AG09309 (cell line): Measurements from ENCODE around the gene MIPOL1.
A peak's percentile ranks its signal among the peaks of the same experiment; 100 is the strongest.
"Not testable (repeated sequence)": the region's sequence is repeated elsewhere in the genome, so short reads cannot be mapped to it uniquely, and the experiment has no call there.

ENCODE experiments used
- DNase-seq: peaks from one replicate; pipeline ENCODE4 v3.0.0-alpha.2; 2010; ENCODE audit warnings: low read depth
- H3K4me3 ChIP-seq: 2 replicates; pipeline ENCODE4 v1.5.1; 2011; ENCODE audit warnings: mild to moderate bottlenecking, low read depth, low read length, moderate library complexity; ENCODE audit not compliant: control insufficient read depth
- CTCF ChIP-seq: IDR thresholded peaks from 2 replicates; pipeline ENCODE4 v1.5.1; 2011; ENCODE audit warnings: mild to moderate bottlenecking, low read depth, low read length, inconsistent platforms; ENCODE audit not compliant: insufficient read depth, control insufficient read depth; ENCODE audit errors: missing control alignments

MIPOL1 gene

DNA sequence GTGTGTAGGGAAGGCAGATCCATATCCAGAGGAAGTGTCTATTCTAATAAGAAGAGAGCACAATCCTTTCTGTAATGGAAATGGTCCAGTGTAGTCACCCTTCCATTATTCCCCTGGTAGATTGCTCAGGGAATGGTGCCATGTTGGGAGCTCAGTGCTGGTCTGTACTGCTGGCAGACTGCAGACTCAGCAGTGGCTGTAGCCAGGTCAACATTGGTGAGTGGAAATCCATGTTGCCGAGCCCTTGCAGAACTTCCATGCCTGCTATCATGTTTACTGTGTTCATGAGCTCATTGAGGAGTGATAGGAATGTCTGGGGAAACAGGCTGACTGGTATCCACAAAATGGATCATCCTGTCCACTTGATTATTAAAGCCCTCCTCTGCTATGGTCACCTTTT, 128.7 kb downstream of the MIPOL1 start:
- no peak for DNase-seq
- no peak overlapping the region for H3K4me3 ChIP-seq
- TF ChIP-seq CTCF: no peak

DNA sequence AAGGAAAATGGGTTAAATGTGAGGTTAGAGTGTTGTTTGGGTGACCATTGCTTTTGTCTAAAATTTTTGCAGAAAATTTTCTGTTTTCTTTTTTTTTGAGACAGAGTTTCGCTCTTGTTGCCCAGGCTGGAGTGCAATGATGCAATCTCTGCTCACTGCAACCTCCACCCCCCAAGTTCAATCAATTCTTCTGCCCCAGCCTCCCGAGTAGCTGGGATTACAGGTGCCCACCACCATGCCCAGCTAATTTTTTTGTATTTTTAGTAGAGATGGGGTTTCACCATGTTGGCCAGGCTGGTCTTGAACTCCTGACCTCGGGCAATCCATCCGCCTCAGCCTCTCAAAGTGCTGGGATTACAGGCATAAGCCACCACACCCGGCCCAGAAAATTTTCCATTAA, 130.2 kb downstream of the MIPOL1 start:
- DNase-seq, H3K4me3 ChIP-seq: not testable (repeated sequence)

GRCh38 chr14:37328673-37329072, 130.9 kb downstream of the MIPOL1 start:
- DNase-seq: no peak
- H3K4me3 ChIP-seq: no peak overlapping the region

GRCh38 chr14:37329189-37330001, 131.7 kb downstream of the MIPOL1 start:
- no peak for TF ChIP-seq CTCF
- no peak overlapping the region for H3K4me3 ChIP-seq
- DNase-seq: no peak

More at GRCh38 chr14:37328673-37329072, 130.9 kb downstream of the MIPOL1 start:
- no peak for TF ChIP-seq CTCF

DNA sequence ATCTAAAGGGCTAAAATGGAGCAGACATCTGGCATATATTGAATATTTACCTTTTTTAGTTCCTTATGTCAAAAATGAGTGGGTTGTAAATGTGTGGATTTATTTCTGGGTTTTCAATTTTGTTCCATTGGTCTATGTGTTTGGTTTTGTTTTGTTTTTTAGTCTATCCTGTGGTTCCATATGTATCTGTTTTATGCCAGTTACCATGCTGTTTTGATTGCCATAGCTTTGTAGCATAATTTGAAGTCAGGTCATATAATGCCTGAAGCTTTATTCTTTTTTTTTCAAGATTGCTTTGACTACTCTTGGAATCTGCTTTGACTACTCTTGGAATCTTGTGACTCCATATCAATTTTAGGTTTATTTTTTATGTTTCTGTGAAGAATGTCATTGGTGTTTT, 133.2 kb downstream of the MIPOL1 start:
- DNase-seq: no peak
- H3K4me3 ChIP-seq: no peak overlapping the region
- TF ChIP-seq CTCF: no peak

DNA sequence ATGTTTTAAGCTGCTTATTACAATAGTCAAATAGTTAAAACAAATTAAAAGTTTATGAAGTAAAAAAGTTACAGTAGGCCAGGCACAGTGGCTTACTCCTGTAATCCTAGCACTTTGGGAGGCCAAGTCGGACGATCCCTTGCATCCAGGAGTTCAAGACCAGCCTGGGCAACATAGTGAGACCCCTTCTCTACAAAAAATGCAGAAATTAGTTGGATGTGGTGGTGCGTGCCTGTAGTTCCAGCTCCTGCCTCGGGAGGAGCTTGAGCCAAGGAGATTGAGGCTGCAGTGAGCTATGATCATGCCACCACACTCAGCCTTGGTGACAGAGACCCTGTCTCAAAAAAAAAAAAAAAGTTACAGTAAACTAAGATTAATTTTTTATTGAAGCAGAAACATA, 142.6 kb downstream of the MIPOL1 start:
- no peak for TF ChIP-seq CTCF
- no peak overlapping the region for H3K4me3 ChIP-seq
- DNase-seq: no peak

DNA sequence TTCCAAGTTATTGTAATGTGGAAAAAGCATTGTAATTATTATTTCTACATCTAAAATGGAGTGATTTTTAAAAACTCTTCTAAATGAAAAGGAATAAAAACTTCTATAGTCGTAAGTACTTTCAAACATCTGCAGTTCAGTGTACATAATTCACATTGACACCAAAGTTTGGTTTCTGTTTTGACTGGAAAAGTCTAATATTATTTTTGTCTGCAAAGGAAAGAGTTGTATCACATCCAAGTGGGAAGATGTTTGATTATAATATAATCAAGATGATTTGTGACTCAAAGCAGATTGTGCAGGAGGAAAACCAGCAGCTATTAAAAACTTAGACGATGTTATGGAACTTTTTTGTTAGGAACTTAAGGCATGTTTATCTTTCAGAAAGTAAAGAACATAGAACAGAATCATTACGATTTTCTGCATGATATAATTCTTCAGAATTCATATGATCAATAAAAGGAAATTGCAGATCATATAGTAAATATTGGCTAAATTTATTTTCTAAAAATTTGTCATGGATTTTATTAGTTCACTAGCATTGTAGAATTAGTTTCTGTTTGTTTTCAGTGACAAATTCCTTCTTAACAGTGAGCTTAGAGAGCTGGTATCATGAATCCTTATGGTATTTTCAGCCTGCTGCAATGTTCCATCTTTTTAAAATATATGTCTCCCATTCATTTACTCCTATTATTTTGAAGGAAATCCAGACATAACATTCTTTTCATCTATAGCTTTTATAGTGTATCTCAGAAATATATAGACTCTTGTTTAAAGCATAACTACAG, 145.8 kb downstream of the MIPOL1 start:
- no peak for TF ChIP-seq CTCF
- no peak overlapping the region for H3K4me3 ChIP-seq
- peak; percentile 0 for DNase-seq
